WERI-Rb-1 (cell line): Measurements from ENCODE around the gene PPP2R5D.

Experiments used
- DNase-seq: peaks from one replicate; pipeline ENCODE4 v3.0.0-alpha.2; 2020
- H3K27ac ChIP-seq: fragments of 250-450 bp; sonication (Bioruptor Pico); 2 replicates; pipeline ENCODE4 v1.5.1; 2020; ENCODE audit warnings: mild to moderate bottlenecking, moderate library complexity
- H3K27me3 ChIP-seq: fragments of 250-450 bp; sonication (Bioruptor Pico); 2 replicates; pipeline ENCODE4 v1.5.1; 2021; ENCODE audit warnings: mild to moderate bottlenecking, low read depth, moderate library complexity; ENCODE audit not compliant: insufficient read depth, severe bottlenecking
- H3K36me3 ChIP-seq: fragments of 250-450 bp; sonication (Bioruptor Pico); 2 replicates; pipeline ENCODE4 v1.5.1; 2020; ENCODE audit warnings: mild to moderate bottlenecking, moderate library complexity
- H3K4me3 ChIP-seq: 2 replicates; pipeline ENCODE4 v1.5.1; 2011; ENCODE audit warnings: low read depth, mild to moderate bottlenecking, control low read depth, low read length
- H3K9me3 ChIP-seq: fragments of 250-450 bp; sonication (Bioruptor Pico); 2 replicates; pipeline ENCODE4 v1.5.1; 2021; ENCODE audit warnings: mild to moderate bottlenecking, moderate library complexity; ENCODE audit not compliant: severe bottlenecking
- CTCF ChIP-seq: IDR thresholded peaks from 2 replicates; pipeline ENCODE4 v1.5.1; 2011; ENCODE audit warnings: low read depth, mild to moderate bottlenecking, control low read depth, inconsistent platforms, low read length

PPP2R5D gene

GRCh38 chr6:43052842-43053544 is 68.6 kb downstream of the PPP2R5D start:
- Histone ChIP-seq H3K27me3 (no peaks in the 10 kb centered on the region), H3K36me3 (peaks cover 86% of the 10 kb centered on the region), H3K27ac (peak overlapping the region; percentile 93), H3K9me3 (no peaks in the 10 kb centered on the region), H3K4me3 (peak overlapping the region; percentile 77)
- no peak for DNase-seq
- TF ChIP-seq CTCF = peak; percentile 27; the same call in 1 of the 2 replicates

- peak; percentile 98 for DNase-seq
- peaks cover 85% of the 10 kb centered on the region for H3K36me3 ChIP-seq
These were observed 69.3 kb downstream of the PPP2R5D start, which contains the start of gene CUL7 for GRCh38 chr6:43053545-43054205. CUL7 (minus strand) TSS chr6:43053851; CDS start chr6:43052788, 1,063 bp downstream.

GRCh38 chr6:43054206-43054943 is 70.0 kb downstream of the PPP2R5D start:
- DNase-seq = no peak
- TF ChIP-seq CTCF = no peak
- peaks cover 79% of the 10 kb centered on the region for H3K36me3 ChIP-seq
- H3K4me3 ChIP-seq = peak overlapping the region; percentile 77
- H3K27me3 ChIP-seq = no peaks in the 10 kb centered on the region
- H3K27ac ChIP-seq = peak overlapping the region; percentile 93
- no peaks in the 10 kb centered on the region for H3K9me3 ChIP-seq

More at GRCh38 chr6:43053545-43054205, 69.3 kb downstream of the PPP2R5D start, which contains the start of gene CUL7:
- Histone ChIP-seq H3K9me3 (no peaks in the 10 kb centered on the region), H3K27me3 (no peaks in the 10 kb centered on the region), H3K4me3 (peak within 1 kb of the TSS; percentile 77), H3K27ac (peak within 1 kb of the TSS; percentile 93)
- no peak; the same call in 1 of the 2 replicates for TF ChIP-seq CTCF

- Histone ChIP-seq H3K27me3 (no peaks in the 10 kb centered on the region), H3K36me3 (peaks cover 63% of the 10 kb centered on the region), H3K9me3 (no peaks in the 10 kb centered on the region), H3K4me3 (no peak overlapping the region), H3K27ac (no peak overlapping the region)
- no peak for TF ChIP-seq CTCF
- no peak for DNase-seq
These were observed 71.6 kb downstream of the PPP2R5D start for GRCh38 chr6:43055966-43056365.

- peak overlapping the region; percentile 98 for H3K4me3 ChIP-seq
- peak overlapping the region; percentile 90 for H3K27ac ChIP-seq
- H3K27me3 ChIP-seq = no peaks in the 10 kb centered on the region
- no peaks in the 10 kb centered on the region for H3K9me3 ChIP-seq
- H3K36me3 ChIP-seq = peaks cover 57% of the 10 kb centered on the region
- no peak for DNase-seq
- TF ChIP-seq CTCF = no peak
These were observed 74.2 kb downstream of the PPP2R5D start for GRCh38 chr6:43058531-43058930.
